AG09319 (cell line): ENCODE results near the gene DMRT3.

ENCODE experiments used
- DNase-seq: peaks from one replicate; pipeline ENCODE4 v3.0.0-alpha.2; 2010; ENCODE audit warnings: low read depth; ENCODE audit errors: extremely low read depth
- CTCF ChIP-seq: IDR thresholded peaks from 2 replicates; pipeline ENCODE4 v1.5.1; 2011; ENCODE audit warnings: low read depth, mild to moderate bottlenecking, inconsistent platforms, low read length, moderate library complexity

DMRT3 gene

GRCh38 chr9:1026219-1026618 is 49.8 kb downstream of the DMRT3 start:
- TF ChIP-seq CTCF = no peak

GRCh38 chr9:1028501-1029190 is 52.2 kb downstream of the DMRT3 start:
- DNase-seq = no peak
- TF ChIP-seq CTCF = no peak

More at GRCh38 chr9:1026219-1026618, 49.8 kb downstream of the DMRT3 start:
- DNase-seq = no peak

GRCh38 chr9:1031951-1032601 is 55.6 kb downstream of the DMRT3 start:
- no peak for DNase-seq
- TF ChIP-seq CTCF = no peak

- no peak for TF ChIP-seq CTCF
Observed at GRCh38 chr9:1034271-1034670, 57.8 kb downstream of the DMRT3 start.

GRCh38 chr9:1039589-1039988 is 63.1 kb downstream of the DMRT3 start:
- TF ChIP-seq CTCF = no peak
- no peak for DNase-seq

More at GRCh38 chr9:1034271-1034670, 57.8 kb downstream of the DMRT3 start:
- no peak for DNase-seq
